ENCODE measurements around the gene AGBL4.

AGBL4 gene

DNA sequence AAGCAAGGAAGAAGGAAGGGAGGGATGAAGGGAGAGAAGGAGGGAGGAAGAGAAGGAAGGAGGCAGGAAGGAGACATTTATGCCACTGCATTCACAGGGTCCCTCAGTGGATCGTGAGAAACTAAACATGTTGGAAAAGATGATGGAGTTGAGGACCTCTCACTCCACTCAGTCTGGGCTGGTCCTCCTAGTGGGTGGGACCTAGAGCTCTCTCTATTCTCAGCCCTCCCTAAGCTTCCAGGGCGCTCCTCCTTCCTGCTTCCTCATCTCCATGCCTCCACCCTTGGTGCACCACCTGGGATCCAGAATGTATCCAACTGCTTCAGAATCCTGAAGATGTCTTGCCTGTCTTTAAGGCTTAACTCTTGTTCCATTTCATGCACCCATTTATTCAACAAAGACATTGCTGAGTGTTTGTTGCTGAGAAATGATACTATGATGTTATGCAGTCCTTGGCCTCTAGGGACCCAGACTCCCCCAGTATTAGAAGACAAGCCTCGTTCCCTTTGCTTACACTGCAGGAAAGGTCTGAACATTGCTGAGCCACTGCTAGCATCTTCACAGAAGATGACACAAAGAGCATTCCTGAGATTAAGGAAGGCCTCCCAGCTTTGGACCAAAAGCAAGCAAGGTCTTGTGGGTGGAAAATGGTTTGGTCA is 1335.5 kb downstream of the AGBL4 start:
- DNase-seq (ENCODE audit: low spot score), result no peak
- TF ChIP-seq, protein P1, sequence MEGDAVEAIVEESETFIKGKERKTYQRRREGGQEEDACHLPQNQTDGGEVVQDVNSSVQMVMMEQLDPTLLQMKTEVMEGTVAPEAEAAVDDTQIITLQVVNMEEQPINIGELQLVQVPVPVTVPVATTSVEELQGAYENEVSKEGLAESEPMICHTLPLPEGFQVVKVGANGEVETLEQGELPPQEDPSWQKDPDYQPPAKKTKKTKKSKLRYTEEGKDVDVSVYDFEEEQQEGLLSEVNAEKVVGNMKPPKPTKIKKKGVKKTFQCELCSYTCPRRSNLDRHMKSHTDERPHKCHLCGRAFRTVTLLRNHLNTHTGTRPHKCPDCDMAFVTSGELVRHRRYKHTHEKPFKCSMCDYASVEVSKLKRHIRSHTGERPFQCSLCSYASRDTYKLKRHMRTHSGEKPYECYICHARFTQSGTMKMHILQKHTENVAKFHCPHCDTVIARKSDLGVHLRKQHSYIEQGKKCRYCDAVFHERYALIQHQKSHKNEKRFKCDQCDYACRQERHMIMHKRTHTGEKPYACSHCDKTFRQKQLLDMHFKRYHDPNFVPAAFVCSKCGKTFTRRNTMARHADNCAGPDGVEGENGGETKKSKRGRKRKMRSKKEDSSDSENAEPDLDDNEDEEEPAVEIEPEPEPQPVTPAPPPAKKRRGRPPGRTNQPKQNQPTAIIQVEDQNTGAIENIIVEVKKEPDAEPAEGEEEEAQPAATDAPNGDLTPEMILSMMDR (IDR thresholded peaks at IDR 0.05; ENCODE audit: extremely low read depth, missing control alignments), result no peak

DNA sequence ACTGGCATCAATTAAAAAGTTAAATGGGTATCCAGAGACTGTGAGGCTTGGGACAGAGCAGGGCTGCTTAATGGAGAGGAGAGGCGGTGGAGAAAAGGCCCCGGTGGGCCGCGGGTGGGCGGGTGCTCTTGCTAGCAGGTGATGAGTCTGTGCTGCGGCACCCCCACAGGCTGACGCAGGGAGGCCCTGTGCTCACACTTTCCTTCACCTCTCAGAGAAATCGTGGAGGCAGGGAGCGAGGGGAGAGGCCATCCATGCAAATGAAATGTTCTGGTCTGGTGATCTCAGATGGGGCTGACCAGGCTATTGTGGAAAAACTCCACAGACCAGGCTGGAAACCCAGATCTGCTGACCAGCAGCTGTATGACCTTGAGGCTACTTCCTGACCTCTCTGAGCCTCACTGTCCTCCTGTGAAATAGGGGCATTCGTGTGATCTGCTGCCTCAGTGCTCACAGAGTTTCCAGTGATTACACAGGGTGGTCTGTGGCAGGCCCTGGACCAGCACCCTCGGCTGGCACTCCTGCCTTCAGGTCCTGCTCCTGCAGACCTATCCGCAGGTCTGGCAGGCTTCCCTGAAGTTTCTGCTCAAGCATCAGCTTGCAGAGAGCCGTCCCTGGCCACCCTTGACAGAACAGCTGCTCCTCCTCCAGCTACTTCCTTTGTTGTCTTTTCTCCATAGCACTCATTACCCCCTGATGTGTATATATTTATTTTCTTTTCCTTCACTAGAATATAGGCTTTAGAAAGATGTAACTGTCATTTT is 1336.3 kb downstream of the AGBL4 start:
- TF ChIP-seq, protein P1 (IDR thresholded peaks at IDR 0.05; ENCODE audit: extremely low read depth, missing control alignments), result no peak
- no peak for DNase-seq (ENCODE audit: low spot score)

- TF ChIP-seq, protein P1 (IDR thresholded peaks at IDR 0.05; ENCODE audit: extremely low read depth, missing control alignments), result no peak
- no peak for DNase-seq (ENCODE audit: low spot score)
Observed at GRCh38 chr1:48686159-48686558, 1337.6 kb downstream of the AGBL4 start.

DNA sequence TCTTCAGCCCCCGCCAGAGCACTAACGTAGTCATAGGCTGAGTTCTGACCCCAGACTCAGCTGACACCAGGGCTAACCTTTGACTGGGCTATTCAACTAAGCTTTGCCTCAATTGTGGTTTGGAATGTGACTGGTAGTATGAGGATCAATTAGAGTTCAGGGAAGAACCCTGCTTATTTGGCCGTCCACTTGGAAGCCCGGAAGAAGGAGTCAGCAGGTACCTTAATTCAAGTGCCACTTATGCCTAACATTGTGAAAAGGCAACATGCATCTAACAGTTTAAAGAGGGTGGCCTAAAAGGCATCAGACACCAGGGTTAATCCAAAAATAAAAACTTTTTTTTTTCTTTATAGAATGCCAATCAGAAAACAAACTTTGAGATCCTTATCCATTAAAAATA is 1339.4 kb downstream of the AGBL4 start:
- TF ChIP-seq, protein P1 (IDR thresholded peaks at IDR 0.05; ENCODE audit: extremely low read depth, missing control alignments), result no peak
- no peak for DNase-seq (ENCODE audit: low spot score)

- no peak for DNase-seq (ENCODE audit: low spot score)
- TF ChIP-seq, protein P1 (IDR thresholded peaks at IDR 0.05; ENCODE audit: extremely low read depth, missing control alignments), result no peak
Observed at GRCh38 chr1:48683839-48684238, 1339.9 kb downstream of the AGBL4 start.

GRCh38 chr1:48681476-48682305 is 1342.1 kb downstream of the AGBL4 start:
- DNase-seq (ENCODE audit: low spot score), result no peak
- TF ChIP-seq, protein P1 (IDR thresholded peaks at IDR 0.05; ENCODE audit: extremely low read depth, missing control alignments), result no peak

Measured in GM20000 (cell line).